HG02840 (cell line): ENCODE data around the gene SCAPER.
"Not testable (repeated sequence)": the region's sequence is repeated elsewhere in the genome, so short reads cannot be mapped to it uniquely, and the experiment has no call there.

Experiments used
- ATAC-seq: cut with Tn5 transposase; IDR thresholded peaks from one replicate; pipeline ENCODE4 v1.9.1; 2021; ENCODE audit warnings: mild to moderate bottlenecking, moderate library complexity, moderate number of reproducible peaks; ENCODE audit not compliant: unreplicated experiment, low FRiP score

SCAPER gene

DNA sequence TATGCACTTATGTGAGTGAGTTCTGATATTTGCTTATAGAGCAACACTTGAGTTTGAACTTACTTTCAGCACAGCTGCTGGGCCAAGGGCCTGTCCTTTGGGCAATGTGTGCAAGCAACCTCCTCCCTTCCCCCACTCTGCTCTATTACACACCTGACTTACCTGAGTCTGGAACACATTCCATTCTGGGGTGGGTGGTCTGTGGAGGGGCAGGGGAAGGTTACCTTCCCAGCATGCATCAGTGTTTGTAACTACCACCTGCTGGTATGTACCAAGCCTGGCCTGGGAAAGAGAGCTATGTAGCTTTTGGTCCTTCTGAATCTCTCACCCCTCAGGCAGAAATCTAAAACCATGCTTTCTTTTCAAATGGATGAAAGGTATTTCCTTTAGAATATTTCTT is 465.6 kb downstream of the SCAPER start:
- ATAC-seq, result no peak

DNA sequence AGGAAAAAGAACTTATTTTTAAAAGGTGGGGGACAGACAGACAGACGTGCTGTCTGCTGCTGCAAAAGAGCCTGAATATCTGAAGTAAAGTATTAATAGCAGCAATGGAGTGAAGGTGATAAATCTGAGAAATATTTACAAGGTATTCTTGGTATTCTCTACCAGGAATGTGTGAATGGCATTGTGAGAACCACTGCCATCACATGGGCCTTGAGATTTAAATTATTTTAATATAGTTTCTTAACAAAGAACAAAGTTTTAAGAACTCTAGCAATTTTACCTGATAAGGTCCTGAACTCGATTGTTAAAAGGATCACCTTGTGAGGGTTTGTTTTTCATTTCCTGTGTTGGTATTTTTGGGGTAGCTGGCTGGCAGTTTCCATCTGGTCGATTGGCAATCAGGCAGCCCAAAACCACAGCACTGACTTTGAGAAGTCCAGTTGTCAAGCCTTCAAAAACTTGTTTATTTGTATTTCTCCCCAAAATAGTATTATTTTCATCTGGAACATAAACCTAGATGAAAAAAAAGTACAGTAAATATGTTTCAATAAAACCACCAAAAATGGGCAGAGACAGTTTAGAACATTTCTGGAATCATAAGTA is 471.2 kb downstream of the SCAPER start:
- no peak for ATAC-seq

DNA sequence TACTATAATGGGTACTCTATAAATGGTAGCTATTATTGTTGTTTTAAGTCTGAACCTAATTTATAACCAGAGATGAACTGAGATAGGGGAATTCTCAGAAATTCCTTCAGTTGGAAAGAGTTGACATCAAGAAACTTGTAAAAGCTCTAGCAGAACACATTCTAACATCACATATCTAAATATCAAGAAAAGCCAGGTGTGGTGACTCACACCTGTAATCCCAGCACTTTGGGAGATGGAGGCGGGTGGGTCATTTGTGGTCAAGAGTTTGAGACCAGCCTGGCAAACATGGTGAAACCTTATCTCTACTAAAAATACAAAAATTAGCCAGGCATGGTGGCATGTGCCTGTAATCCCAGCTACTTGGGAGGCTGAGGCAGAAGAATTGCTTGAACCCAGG is 472.1 kb downstream of the SCAPER start:
- ATAC-seq, result not testable (repeated sequence)

DNA sequence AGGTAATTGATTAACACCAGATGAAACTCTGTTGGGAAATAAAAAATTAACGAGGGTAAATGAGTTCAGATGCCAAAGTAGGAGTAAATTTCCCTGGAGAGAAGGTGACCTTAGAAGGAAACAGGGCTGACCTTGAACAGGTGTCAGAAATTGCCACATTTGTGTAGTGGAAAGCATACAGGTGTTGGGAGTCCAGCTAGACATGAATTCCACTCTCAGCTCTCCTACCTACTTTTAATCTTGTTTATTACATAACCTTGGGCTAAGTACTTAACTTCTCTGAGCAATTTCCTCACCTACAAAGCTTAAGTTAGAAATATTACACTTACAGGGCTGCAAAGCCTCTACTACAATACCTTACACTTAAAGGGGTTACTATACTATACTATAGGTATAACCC is 472.5 kb downstream of the SCAPER start:
- ATAC-seq, result no peak

DNA sequence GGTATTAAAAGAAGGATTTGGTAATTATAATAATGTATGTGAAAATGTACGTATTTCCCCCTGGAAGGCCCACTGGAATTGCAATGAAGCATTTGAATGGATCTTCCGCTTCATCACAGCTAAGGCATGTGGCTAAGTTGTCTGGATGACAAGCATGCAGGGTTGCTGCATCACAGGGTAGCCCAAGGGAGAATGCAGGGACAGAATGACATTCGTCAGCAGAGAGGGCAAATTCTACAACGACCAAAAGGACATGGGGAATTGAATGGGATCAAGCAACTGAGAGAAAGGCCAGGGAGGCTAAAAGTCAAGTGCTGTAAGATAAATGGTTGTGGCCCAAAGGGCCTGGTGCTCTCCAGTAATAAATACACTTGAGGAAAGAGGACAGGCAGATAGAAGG is 473.2 kb downstream of the SCAPER start:
- ATAC-seq, result no peak

DNA sequence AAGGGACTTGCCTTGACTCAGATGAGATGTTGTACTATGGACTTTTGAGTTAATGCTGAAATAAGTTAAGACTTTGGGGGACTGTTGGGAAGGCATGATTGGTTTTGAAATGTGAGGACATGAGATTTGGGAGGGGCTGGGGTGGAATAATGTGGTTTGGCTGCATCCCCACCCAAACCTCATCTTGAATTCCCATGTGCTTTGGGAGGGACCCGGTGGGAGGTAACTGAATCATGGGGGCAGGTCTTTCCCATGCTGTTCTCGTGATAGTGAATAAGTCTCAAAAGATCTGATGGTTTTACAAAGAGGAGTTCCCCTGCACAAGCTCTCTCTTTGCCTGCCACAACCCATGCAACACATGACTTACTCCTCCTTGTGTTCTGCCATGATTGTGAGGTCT is 474.4 kb downstream of the SCAPER start:
- not testable (repeated sequence) for ATAC-seq

DNA sequence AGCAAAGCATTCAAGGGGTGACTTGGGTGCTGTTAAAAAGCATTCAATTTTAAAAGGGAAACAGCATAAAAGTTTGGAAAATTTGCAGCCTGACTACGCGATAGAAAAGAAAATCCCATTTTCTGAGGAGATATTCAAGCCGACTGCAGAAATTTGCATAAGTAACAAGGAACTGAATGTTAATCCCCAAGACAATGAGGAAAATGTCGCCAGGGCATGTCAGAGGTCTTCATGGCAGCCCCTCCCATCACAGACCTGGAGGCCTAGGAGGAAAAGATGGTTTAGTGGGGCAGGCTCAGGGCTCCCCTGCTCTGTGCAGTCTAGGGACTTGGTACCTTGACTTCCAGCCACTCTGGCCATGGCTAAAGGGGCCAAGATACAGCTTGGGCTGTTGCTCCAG is 475.5 kb downstream of the SCAPER start:
- no peak for ATAC-seq

DNA sequence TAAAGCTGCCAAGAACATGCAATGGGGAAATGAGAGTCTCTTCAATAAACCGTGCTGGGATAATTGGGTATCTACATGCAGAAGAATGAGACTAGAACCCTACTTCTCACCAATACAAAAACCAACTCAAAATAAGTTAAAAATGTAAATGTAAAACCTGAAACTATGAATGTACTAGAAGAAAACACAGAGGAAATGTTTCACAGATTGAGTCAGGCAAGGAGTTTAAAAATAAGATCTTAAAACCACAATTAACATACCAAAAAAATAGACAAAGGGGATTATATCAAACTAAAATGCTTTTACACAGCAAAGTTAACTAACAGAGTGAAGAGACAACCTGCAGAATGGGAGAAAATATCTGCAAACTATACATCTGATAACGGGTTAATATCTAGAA is 478.2 kb downstream of the SCAPER start:
- ATAC-seq, result no peak

DNA sequence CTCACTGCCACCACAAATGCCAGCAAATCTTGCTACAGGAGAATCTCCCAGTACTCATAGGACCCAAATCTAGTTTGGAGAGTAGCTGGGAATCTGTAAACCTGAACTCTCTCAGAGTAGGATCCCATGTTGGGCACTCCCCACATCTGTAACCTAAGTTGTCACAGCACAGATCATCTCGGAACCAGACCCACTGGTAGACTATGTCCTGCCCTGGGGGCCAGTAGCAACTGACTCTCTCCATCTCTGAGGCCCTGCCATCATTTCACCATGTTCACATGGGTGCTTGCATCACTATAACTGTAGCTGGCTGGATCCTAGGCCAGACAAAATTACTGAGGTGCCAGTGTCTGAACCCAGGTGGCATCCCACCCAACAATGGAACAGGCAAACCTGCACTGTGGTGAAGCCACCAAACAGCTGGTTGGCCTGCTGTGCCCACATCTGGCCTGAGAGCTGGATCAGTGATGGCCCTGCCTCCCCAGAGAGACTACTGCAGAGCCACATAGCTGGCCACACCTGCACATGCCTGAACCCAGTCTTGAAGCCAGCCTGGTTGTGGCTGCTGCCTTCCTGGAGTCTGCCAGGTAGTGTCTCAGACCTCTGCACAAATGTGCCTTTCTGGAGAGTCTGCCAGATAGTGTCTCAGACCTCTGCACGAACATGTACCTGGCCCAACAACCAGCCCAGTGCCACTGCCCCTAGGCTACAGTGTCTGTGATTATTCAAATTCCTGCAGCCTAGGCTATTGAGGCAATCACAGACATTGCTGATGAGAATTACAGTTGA is 486.6 kb downstream of the SCAPER start:
- ATAC-seq, result no peak

DNA sequence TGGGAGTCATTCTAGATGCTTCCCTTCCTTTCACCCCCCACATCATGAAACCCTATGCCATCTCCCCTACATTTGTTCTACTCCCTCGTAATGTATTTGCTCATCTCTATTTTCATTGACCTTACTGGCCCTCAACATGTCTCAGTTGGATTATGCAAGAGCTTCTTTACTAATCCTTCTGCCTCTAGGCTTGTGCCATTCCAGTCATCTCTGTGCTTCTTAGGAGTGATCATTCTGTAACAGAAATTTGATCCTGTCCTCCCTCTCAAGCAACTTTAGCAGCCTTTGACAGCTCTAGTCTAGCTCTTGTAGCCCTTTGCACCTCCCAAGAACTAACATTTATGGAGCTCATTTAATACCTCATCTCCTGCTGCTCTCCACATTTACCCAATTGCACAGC is 503.9 kb downstream of the SCAPER start:
- ATAC-seq, result no peak

DNA sequence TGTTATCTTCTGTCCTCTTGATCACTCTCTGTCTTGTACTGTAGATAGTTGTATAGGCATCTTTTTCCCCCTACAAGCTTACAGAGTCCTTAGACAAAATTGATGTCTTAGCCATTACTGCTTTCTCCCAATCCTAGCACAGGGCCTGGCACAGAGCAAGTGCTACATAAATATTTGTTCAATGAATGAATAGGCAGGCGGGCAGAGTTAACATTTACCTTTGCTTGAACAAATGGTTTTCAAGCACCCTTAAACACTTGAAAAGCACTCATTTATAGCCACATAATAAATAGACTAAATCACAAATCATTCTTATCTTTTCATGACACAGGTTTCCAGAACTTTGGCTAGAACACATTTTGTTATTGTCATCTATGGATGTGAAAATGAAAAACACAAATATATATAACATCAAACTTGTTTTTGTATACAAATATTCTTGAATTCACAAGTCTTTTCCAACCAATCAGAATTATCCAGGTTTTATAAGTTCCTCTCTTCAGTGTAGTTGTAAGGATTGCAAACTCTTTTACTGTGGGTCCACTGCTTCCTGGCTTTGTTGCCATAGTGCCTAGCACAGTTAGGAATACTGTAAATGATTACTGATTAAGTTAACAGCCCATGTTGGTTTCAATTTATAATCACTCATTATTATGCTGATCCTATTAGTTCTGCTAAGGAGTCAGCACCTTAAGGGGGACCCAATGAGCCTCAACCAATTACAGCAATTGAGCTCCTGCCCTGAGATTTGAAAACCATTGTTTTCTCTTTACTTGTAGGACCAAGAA is 506.6 kb downstream of the SCAPER start:
- ATAC-seq, result no peak

DNA sequence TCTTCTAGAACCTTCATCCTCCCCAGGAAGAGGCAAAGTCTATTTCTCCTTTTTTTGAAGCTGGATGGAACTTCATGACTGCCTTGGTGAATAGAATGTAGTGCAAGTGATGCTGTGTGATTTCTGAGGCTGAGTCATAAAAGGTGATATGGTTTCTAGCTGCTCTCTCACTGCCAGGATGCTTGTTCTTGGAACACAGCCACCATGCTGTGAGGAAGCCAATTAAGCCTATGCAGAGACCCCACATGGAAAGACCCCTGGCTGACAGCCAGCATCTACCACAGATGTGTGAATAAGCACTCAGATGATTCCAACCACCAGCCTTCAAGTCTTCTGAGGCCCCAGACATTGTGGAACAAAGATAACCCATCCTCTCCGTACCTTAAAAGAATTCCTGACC is 511.5 kb downstream of the SCAPER start:
- no peak for ATAC-seq

DNA sequence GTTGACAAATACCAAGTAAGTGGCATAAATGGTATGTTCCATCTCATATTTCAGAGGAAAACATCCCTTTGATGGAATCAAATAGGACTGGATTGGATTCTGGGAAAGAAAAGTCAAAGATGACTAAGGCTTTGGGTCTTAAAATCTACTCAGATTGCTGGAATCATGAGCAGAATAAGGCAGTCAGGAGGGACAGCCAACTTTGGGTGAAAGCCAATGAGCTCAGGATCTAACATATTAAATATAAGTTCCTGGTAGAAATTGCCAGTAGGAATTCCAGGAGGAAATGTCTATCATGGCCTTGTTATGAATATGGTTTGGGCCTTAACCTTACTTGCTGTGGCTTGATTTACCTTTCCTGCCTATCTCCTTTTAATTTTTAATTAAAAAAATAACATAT is 513.3 kb downstream of the SCAPER start:
- ATAC-seq, result no peak

DNA sequence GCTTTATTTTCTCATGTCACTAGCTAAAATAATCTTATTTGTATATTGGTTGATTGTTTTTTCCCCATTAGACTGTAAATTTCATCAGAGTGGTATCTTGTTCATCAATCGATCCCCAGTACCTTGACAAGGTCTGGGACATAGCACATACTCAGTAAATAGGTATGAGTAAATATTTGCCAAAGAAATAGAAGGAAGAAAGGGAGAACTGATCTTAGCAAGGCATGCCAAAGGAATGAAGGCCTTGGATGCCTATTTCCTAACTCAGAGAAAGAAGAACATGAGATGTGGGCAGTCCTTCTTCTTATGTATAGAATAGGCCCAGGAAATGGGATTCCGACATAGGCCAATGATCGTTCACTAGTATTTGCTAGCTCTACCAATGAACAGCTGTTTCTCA is 513.8 kb downstream of the SCAPER start:
- ATAC-seq, result no peak

DNA sequence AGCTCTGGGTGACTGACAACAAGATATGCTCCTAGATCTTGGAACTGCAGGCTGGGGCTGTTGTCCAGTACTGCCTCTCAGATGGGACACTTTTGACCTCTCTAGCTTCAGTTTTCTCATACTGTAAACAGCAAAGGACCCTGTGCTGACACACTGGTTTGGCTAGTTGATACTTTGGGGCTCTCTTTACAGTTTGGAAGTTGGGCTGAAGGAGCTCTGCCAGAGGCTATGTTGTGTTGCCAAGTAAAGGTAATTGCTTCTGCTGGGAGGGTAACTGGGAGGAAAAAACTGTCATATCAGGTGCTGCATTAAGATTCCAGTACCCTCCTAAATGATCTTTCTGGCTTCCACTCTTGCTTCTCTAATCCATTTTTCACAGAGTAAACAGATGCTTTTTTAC is 514.6 kb downstream of the SCAPER start:
- no peak for ATAC-seq

DNA sequence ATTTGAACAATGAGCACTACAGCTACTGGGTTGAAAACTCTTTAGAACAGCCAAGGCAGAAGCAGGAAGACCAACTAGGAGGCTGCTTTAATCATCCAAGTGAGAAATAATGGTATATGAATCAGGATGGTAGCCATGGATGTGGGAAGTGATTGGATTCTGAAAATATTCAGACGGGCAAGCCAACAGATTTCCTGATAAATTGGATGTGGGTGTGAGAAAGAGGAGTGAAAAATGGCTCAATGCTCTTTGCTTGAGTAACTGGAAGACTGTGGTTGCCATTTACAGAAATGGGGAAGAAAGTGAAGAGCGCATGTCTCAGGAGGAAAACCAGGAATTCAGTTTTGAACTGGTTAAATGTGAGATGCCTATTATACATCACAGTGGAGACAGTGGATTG is 518.2 kb downstream of the SCAPER start:
- ATAC-seq, result no peak

DNA sequence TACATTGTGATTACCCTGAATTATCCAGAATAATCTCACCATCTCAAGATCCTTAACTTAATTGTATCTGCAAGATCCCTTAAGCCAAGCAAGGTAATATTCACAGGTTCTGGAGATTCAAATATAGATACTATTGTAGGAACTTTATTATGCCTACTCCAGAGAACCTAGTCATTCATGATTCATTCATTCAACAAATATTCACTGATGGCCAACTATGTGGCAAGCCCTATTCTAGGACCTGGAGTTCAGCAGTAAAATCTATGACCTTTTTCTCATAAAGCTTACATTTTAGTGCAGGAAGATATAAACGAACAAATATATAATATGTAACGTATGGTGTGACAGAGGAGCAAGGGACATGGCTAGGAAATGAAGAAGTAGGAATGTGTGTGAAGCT is 519.0 kb downstream of the SCAPER start:
- no peak for ATAC-seq

DNA sequence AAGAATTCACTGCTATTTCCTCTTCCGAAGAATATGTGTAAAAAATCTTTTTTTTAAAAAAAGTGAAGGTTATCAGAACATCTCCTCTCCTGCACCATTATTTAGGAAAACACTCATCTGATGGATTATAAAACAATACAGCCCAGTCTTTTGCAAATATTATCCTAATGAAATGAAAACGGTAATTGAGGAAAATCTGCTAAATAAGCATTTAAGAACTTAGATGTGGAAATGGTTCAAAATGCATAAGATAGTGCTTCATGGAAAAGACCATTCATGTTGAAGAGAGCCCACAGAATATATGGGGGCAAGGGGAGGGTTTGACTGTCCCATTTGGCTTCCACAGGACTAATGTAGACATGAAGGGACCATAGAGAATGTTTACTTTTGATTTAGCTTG is 520.7 kb downstream of the SCAPER start:
- no peak for ATAC-seq

DNA sequence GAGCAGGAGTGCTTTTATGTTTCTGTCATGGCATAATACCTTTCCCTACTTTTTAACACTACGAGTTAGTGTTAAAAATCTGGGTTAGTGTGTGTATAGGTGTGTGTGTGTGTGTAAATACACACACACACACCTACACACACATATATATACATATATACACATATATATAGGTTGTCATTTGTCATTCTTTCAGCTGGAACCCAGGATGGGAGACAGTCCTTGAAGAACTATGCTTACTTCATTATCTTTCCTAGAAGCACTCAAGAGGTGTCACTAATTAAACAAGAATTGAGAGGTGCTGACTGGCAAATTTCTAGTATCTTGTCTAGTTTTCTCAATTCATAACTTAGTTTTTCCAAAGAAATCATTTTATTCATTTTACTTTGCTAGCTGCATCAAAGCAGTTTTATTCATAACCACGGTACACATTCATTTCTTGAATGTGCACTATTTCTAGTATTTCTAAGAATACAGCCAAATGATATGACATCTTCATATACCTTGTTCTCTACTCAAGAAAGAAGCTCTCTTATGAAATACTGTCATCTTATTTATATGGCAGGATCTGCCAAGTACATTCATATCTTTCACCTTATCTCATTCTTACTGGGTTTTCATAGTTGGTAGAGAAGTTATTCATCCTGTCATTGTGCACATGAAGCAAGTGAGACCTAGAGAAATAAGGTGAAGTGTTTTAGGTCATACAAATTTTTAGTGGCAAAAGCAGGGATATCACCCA is 522.0 kb downstream of the SCAPER start:
- ATAC-seq, result no peak

DNA sequence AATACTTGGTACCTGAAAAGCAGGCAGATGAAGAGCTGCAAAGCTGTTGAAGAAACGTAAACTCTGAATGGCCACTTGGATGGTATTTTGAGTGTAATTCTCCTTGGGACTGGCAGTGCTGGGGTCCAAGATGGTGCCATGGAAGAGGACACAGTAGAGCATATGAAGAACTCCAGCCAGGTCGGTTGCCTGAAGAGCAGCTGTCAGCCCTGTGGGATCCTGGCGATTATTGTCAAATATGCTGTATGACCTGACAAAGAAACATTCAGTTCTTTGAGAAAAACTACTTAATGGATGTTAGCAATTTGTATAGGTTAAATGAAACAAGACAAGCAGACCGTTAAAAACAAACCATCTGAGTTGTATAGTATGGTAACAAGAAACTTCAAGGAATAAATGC is 523.8 kb downstream of the SCAPER start:
- no peak for ATAC-seq

DNA sequence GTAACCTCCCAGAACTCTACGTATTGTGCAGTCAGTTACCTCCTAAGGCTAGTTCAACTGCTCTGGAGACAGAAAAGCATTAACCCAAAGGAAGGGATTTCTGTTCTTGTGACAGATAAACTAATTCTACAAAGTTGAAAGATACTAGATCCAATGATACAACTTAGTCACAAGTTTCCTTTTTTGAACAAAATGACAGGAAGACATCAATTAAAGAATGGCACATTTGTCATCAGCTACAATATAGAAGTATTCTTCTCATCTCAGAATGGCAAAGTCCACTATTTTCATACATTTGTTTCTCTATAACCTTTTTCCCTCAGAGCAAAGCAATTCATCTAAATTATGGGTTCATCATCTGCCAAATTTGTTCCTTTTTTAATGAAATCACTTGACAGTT is 524.9 kb downstream of the SCAPER start:
- ATAC-seq, result no peak
